NCI-H748 (cell line): ENCODE results near the gene OR5K3.

ENCODE experiments used
- DNase-seq: peaks from one replicate; lab custom pipeline; 2025; ENCODE audit not compliant: unreplicated experiment; lab: John Stamatoyannopoulos, UW

The OR5K3 gene

GRCh38 chr3:98432575-98432974, 42.1 kb downstream of the OR5K3 start:
- DNase-seq: no peak

- DNase-seq: no peak
Measured at GRCh38 chr3:98433764-98434163, 43.3 kb downstream of the OR5K3 start.

- DNase-seq: no peak
Measured at GRCh38 chr3:98434412-98434811, 43.9 kb downstream of the OR5K3 start.

- no peak for DNase-seq
Measured at GRCh38 chr3:98440283-98440682, 49.8 kb downstream of the OR5K3 start.
